Peyer's patch (tissue), 4 donors: ENCODE measurements around the gene EIF2B1.

Source experiments
- POLR2A ChIP-seq, 2 donors: fragments of 450-650 bp; IDR thresholded peaks; one replicate each; pipeline ENCODE4 v1.5.1; 2017; ENCODE audit warnings: antibody characterized with exemption in 2 of 2, mild to moderate bottlenecking in 2 of 2, moderate library complexity in 2 of 2
- TF ChIP-seq, protein P1 (sequence below), 6 experiments: fragments of 450-650 bp in 4 of 6; fragments of 200-600 bp in 2 of 6; sonication (generic) in 1 of 6; IDR thresholded peaks; one replicate each; pipeline ENCODE4 v1.5.1; 2017 to 2019; ENCODE audit warnings: antibody characterized with exemption in 6 of 6, mild to moderate bottlenecking in 3 of 6, moderate library complexity in 1 of 6

GRCh38 chr12:123655420-123655819 lies 21.9 kb upstream of the EIF2B1 start:
- TF ChIP-seq, protein P1, sequence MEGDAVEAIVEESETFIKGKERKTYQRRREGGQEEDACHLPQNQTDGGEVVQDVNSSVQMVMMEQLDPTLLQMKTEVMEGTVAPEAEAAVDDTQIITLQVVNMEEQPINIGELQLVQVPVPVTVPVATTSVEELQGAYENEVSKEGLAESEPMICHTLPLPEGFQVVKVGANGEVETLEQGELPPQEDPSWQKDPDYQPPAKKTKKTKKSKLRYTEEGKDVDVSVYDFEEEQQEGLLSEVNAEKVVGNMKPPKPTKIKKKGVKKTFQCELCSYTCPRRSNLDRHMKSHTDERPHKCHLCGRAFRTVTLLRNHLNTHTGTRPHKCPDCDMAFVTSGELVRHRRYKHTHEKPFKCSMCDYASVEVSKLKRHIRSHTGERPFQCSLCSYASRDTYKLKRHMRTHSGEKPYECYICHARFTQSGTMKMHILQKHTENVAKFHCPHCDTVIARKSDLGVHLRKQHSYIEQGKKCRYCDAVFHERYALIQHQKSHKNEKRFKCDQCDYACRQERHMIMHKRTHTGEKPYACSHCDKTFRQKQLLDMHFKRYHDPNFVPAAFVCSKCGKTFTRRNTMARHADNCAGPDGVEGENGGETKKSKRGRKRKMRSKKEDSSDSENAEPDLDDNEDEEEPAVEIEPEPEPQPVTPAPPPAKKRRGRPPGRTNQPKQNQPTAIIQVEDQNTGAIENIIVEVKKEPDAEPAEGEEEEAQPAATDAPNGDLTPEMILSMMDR (IDR thresholded peaks at IDR 0.05): no peak
- TF ChIP-seq POLR2A (IDR thresholded peaks at IDR 0.05): no peak
